Cortex of kidney (tissue), 1 donor: ENCODE data around the gene WDR86.

Experiments
- DNase-seq: peaks from one replicate; lab custom pipeline; 2025; lab: John Stamatoyannopoulos, UW

Gene WDR86

GRCh38 chr7:151427705-151428377, 18.0 kb upstream of the WDR86 start:
- no peak for DNase-seq

GRCh38 chr7:151426904-151427704, 17.3 kb upstream of the WDR86 start:
- no peak for DNase-seq

- DNase-seq: no peak
Observed at GRCh38 chr7:151426441-151426903, 16.6 kb upstream of the WDR86 start.

- DNase-seq: no peak
Observed at GRCh38 chr7:151425670-151426440, 16.0 kb upstream of the WDR86 start.

GRCh38 chr7:151424799-151425198, 15.0 kb upstream of the WDR86 start:
- no peak for DNase-seq

GRCh38 chr7:151423936-151424335, 14.1 kb upstream of the WDR86 start:
- DNase-seq: no peak

GRCh38 chr7:151423226-151423625, 13.4 kb upstream of the WDR86 start:
- no peak for DNase-seq

GRCh38 chr7:151422212-151422611, 12.4 kb upstream of the WDR86 start:
- DNase-seq: no peak

GRCh38 chr7:151420144-151420543, 10.3 kb upstream of the WDR86 start:
- DNase-seq: no peak

GRCh38 chr7:151416941-151417315, 7.1 kb upstream of the WDR86 start:
- no peak for DNase-seq

GRCh38 chr7:151416112-151416940, 6.5 kb upstream of the WDR86 start:
- no peak for DNase-seq

- DNase-seq: no peak
Observed at GRCh38 chr7:151415375-151416105, 5.7 kb upstream of the WDR86 start.

GRCh38 chr7:151413241-151413640, 3.4 kb upstream of the WDR86 start:
- DNase-seq: no peak

- DNase-seq: no peak
Observed at GRCh38 chr7:151412318-151412717, 2.5 kb upstream of the WDR86 start.

- DNase-seq: no peak
Observed at GRCh38 chr7:151411551-151411950, 1.7 kb upstream of the WDR86 start.

GRCh38 chr7:151410405-151411390, 860 bp upstream of the WDR86 start:
- no peak for DNase-seq

GRCh38 chr7:151408839-151409666, 785 bp downstream of the WDR86 start:
- DNase-seq: no peak

GRCh38 chr7:151408498-151408838, 1.4 kb downstream of the WDR86 start:
- no peak for DNase-seq
